Thyroid gland (tissue), 4 donors: ENCODE results near the gene CD27.
"Not testable (repeated sequence)": the region's sequence is repeated elsewhere in the genome, so short reads cannot be mapped to it uniquely, and the experiment has no call there.

Experiments
- CTCF ChIP-seq, 6 experiments: fragments of 200-600 bp in 3 of 6; fragments of 450-650 bp in 3 of 6; sonication (generic) in 3 of 6; IDR thresholded peaks; one replicate each; pipeline ENCODE4 v1.5.1; 2016 to 2019; ENCODE audit warnings: antibody characterized with exemption in 6 of 6, mild to moderate bottlenecking in 2 of 6, inconsistent platforms in 1 of 6, moderate library complexity in 1 of 6
- POLR2A ChIP-seq, 2 donors: fragments of 450-650 bp; IDR thresholded peaks; one replicate each; pipeline ENCODE4 v1.6.1; 2017; ENCODE audit warnings: antibody characterized with exemption in 2 of 2, mild to moderate bottlenecking in 2 of 2, moderate library complexity in 1 of 2

DNA sequence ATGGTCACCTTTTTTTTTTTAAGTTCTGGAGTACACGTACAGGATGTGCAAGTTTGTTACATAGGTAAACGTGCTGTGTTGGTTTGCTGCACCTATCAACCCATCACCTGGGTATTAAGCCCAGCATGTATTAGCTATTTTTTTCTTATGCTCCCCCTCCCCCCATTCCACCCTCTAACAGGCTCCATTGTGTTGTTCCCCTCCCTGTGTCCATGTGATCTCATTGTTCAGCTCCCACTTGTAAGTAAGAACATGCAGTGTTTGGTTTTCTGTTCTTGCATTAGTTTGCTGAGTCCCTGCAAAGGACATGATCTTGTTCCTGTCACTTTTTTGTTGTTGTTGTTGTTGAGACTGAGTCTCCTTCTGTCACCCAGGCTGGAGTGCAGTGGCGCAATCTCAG, 52.5 kb downstream of the CD27 start:
- TF ChIP-seq POLR2A, CTCF (IDR thresholded peaks at IDR 0.05): not testable (repeated sequence)
